ENCODE results near the gene SHD. TPM values are rescaled to one million over a fixed set of nuclear protein-coding genes. Genes with fewer than 3 reads are reported as not detected.

The SHD gene
- total and polyA plus RNA-seq, 9 of the 15 experiments (the other 6 are each of a cell fraction or from before 2014, with no cell fraction given): 0.05 to 0.62 (median 0.15) TPM; not detected in 5

- no peak for TF ChIP-seq FOXO4 (CRISPR knock-in tag; IDR thresholded peaks at IDR 0.05)
- TF ChIP-seq FOXK1 (CRISPR knock-in tag; IDR thresholded peaks at IDR 0.05; ENCODE audit: borderline replicate concordance): no peak
- no peak for TF ChIP-seq ZNF274 (IDR thresholded peaks at IDR 0.05; ENCODE audit: borderline replicate concordance, low read depth, low read length)
- TF ChIP-seq GABPB2 (CRISPR knock-in tag; conservative IDR thresholded peaks at IDR 0.05): no peak
- TF ChIP-seq DDX20 (tag; IDR thresholded peaks at IDR 0.05; ENCODE audit: low read depth): no peak
- TF ChIP-seq HDGF (IDR thresholded peaks at IDR 0.05): peak; percentile 98
- TF ChIP-seq ESRRA (IDR thresholded peaks at IDR 0.05; ENCODE audit: borderline replicate concordance, low read depth): peak; percentile 70
- TF ChIP-seq MYC (IDR thresholded peaks at IDR 0.05; ENCODE audit: low read depth, low read length): no peak
- no peak for TF ChIP-seq MYC (CRISPR knock-in tag; IDR thresholded peaks at IDR 0.05; ENCODE audit: borderline replicate concordance, low read depth)
- TF ChIP-seq ZNF384 (IDR thresholded peaks at IDR 0.05; ENCODE audit: low read depth, low read length): no peak
- TF ChIP-seq MEF2A (IDR thresholded peaks at IDR 0.05; ENCODE audit: control insufficient read depth, low read depth, low read length): no peak
- no peak for TF ChIP-seq OTX1 (CRISPR knock-in tag; IDR thresholded peaks at IDR 0.05)
- TF ChIP-seq ZNF740 (CRISPR knock-in tag; IDR thresholded peaks at IDR 0.05): 0 out of 2 replicates have a peak, but pooled peaks have one; percentile 66
- TF ChIP-seq ZNF740 (tag; IDR thresholded peaks at IDR 0.05): no peak
- peak; percentile 46 for TF ChIP-seq CTCFL (IDR thresholded peaks at IDR 0.05; ENCODE audit: borderline replicate concordance, insufficient read depth, low read depth, low read length, poor library complexity, severe bottlenecking)
- TF ChIP-seq PCBP1 (IDR thresholded peaks at IDR 0.05; ENCODE audit: low read depth, low read length, poor library complexity, severe bottlenecking): peak; percentile 5
- no peak for TF ChIP-seq ZBTB49 (CRISPR knock-in tag; IDR thresholded peaks at IDR 0.05; ENCODE audit: borderline replicate concordance)
- TF ChIP-seq ZHX1 (conservative IDR thresholded peaks at IDR 0.05; ENCODE audit: low read length): no peak
These were observed 45.7 kb upstream of the SHD start (continued) for GRCh38 chr19:4233282-4233853.
